ENCODE measurements around the gene GREB1.

Gene GREB1

GRCh38 chr2:11509657-11510360 is 24.0 kb upstream of the GREB1 start:
- H3K36me3 ChIP-seq (replicated peaks; ENCODE audit: low read depth, low read length), result no peaks in the 10 kb centered on the region
- H3K9me3 ChIP-seq (ENCODE audit: insufficient read depth, low read length), result no peaks in the 10 kb centered on the region
- H3K4me2 ChIP-seq (ENCODE audit: low read length), result no peak overlapping the region
- no peak overlapping the region for H3K9ac ChIP-seq (ENCODE audit: low read length)
- H4K20me1 ChIP-seq (ENCODE audit: insufficient read depth, low read length), result no peaks in the 10 kb centered on the region
- H3K4me1 ChIP-seq (ENCODE audit: low read length), result peaks cover 11% of the 10 kb centered on the region
- TF ChIP-seq CTCF (IDR thresholded peaks at IDR 0.05; ENCODE audit: low read depth, low read length), result no peak
- no peak for TF ChIP-seq EZH2phosphoT487 (IDR thresholded peaks at IDR 0.05; ENCODE audit: low read depth)
- no peak overlapping the region for H2AFZ ChIP-seq (ENCODE audit: low read depth, low read length)
- no peaks in the 10 kb centered on the region for H3K79me2 ChIP-seq (ENCODE audit: low read length)
- H3K27me3 ChIP-seq (ENCODE audit: low read depth, low read length), result no peaks in the 10 kb centered on the region
- H3K27ac ChIP-seq (ENCODE audit: low read length), result no peak overlapping the region
- H3K4me3 ChIP-seq (ENCODE audit: low read length), result no peak overlapping the region

GRCh38 chr2:11512431-11512830 is 21.4 kb upstream of the GREB1 start:
- Histone ChIP-seq H3K9ac (ENCODE audit: low read length) (no peak overlapping the region), H3K4me3 (ENCODE audit: low read length) (no peak overlapping the region), H4K20me1 (ENCODE audit: insufficient read depth, low read length) (no peaks in the 10 kb centered on the region), H3K27ac (ENCODE audit: low read length) (no peak overlapping the region), H3K9me3 (ENCODE audit: insufficient read depth, low read length) (no peaks in the 10 kb centered on the region), H2AFZ (ENCODE audit: low read depth, low read length) (no peak overlapping the region), H3K4me1 (ENCODE audit: low read length) (no peaks in the 10 kb centered on the region), H3K79me2 (ENCODE audit: low read length) (no peaks in the 10 kb centered on the region), H3K36me3 (replicated peaks; ENCODE audit: low read depth, low read length) (no peaks in the 10 kb centered on the region), H3K27me3 (ENCODE audit: low read depth, low read length) (0 out of 2 replicates have a peak, but pooled peaks cover 4% of the 10 kb centered on the region), H3K4me2 (ENCODE audit: low read length) (no peak overlapping the region)
- TF ChIP-seq CTCF (IDR thresholded peaks at IDR 0.05; ENCODE audit: low read depth, low read length), result no peak
- no peak for TF ChIP-seq EZH2phosphoT487 (IDR thresholded peaks at IDR 0.05; ENCODE audit: low read depth)

- H3K27ac ChIP-seq (ENCODE audit: low read length), result no peak overlapping the region
- H3K79me2 ChIP-seq (ENCODE audit: low read length), result no peaks in the 10 kb centered on the region
- H3K4me2 ChIP-seq (ENCODE audit: low read length), result no peak overlapping the region
- no peaks in the 10 kb centered on the region for H3K36me3 ChIP-seq (replicated peaks; ENCODE audit: low read depth, low read length)
- no peaks in the 10 kb centered on the region for H3K9me3 ChIP-seq (ENCODE audit: insufficient read depth, low read length)
- TF ChIP-seq EZH2phosphoT487 (IDR thresholded peaks at IDR 0.05; ENCODE audit: low read depth) (no peak), CTCF (IDR thresholded peaks at IDR 0.05; ENCODE audit: low read depth, low read length) (no peak)
- H2AFZ ChIP-seq (ENCODE audit: low read depth, low read length), result no peak overlapping the region
- H3K27me3 ChIP-seq (ENCODE audit: low read depth, low read length), result 0 out of 2 replicates have a peak, but pooled peaks cover 4% of the 10 kb centered on the region
- no peaks in the 10 kb centered on the region for H3K4me1 ChIP-seq (ENCODE audit: low read length)
- no peak overlapping the region for H3K4me3 ChIP-seq (ENCODE audit: low read length)
- H4K20me1 ChIP-seq (ENCODE audit: insufficient read depth, low read length), result no peaks in the 10 kb centered on the region
- no peak overlapping the region for H3K9ac ChIP-seq (ENCODE audit: low read length)
These were observed 20.5 kb upstream of the GREB1 start for GRCh38 chr2:11513319-11513718.

GRCh38 chr2:11514081-11514730 is 19.6 kb upstream of the GREB1 start:
- Histone ChIP-seq H3K4me2 (ENCODE audit: low read length) (no peak overlapping the region), H4K20me1 (ENCODE audit: insufficient read depth, low read length) (no peaks in the 10 kb centered on the region), H3K9me3 (ENCODE audit: insufficient read depth, low read length) (no peaks in the 10 kb centered on the region), H3K4me1 (ENCODE audit: low read length) (no peaks in the 10 kb centered on the region), H3K27me3 (ENCODE audit: low read depth, low read length) (0 out of 2 replicates have a peak, but pooled peaks cover 4% of the 10 kb centered on the region), H3K79me2 (ENCODE audit: low read length) (no peaks in the 10 kb centered on the region), H3K4me3 (ENCODE audit: low read length) (no peak overlapping the region), H3K36me3 (replicated peaks; ENCODE audit: low read depth, low read length) (no peaks in the 10 kb centered on the region), H2AFZ (ENCODE audit: low read depth, low read length) (no peak overlapping the region), H3K9ac (ENCODE audit: low read length) (no peak overlapping the region), H3K27ac (ENCODE audit: low read length) (no peak overlapping the region)
- TF ChIP-seq CTCF (IDR thresholded peaks at IDR 0.05; ENCODE audit: low read depth, low read length) (no peak), EZH2phosphoT487 (IDR thresholded peaks at IDR 0.05; ENCODE audit: low read depth) (no peak)

Data from OCI-LY3 (cell line).